Peyer's patch (tissue), 4 donors: ENCODE results near the gene GPC5. TPM values are rescaled to one million over a fixed set of nuclear protein-coding genes. Genes with fewer than 3 reads are reported as not detected.

ENCODE experiments used
- DNase-seq, 3 donors: peaks; one replicate each; pipeline ENCODE4 v3.0.0-alpha.2; 2017 to 2019
- H3K27ac ChIP-seq, 4 donors: fragments of 200-600 bp; sonication (generic); one replicate each; pipeline ENCODE4 v1.5.1; 2016 to 2019
- H3K27me3 ChIP-seq, 2 donors: fragments of 200-600 bp; sonication (generic); one replicate each; pipeline ENCODE4 v1.5.1; 2019
- H3K36me3 ChIP-seq, 3 donors: fragments of 200-600 bp; sonication (generic); one replicate each; pipeline ENCODE4 v1.5.1; 2016 to 2019
- H3K4me1 ChIP-seq, 4 donors: fragments of 200-600 bp; sonication (generic); one replicate each; pipeline ENCODE4 v1.5.1; 2016 to 2019
- H3K4me3 ChIP-seq, 4 donors: fragments of 200-600 bp; sonication (generic); 1 replicate in 3 of 4; 2 replicates in 1 of 4; pipeline ENCODE4 v1.5.1; 2016 to 2019; ENCODE audit warnings: mild to moderate bottlenecking in 1 of 4
- H3K9me3 ChIP-seq, 4 donors: fragments of 200-600 bp; sonication (generic); one replicate each; pipeline ENCODE4 v1.5.1; 2016 to 2019; ENCODE audit warnings: mild to moderate bottlenecking in 1 of 4
- POLR2A ChIP-seq, 2 donors: fragments of 450-650 bp; IDR thresholded peaks; one replicate each; pipeline ENCODE4 v1.5.1; 2017; ENCODE audit warnings: antibody characterized with exemption in 2 of 2, mild to moderate bottlenecking in 2 of 2, moderate library complexity in 2 of 2
- total RNA-seq, 4 donors: library from RNA; depleted of rRNA; stranded (reverse); fragments of >200 nt; gene quantifications; one replicate each; pipeline ENCODE4 v1.1.0, GENCODE V29; 2016
- TF ChIP-seq, protein P1 (sequence below), 6 experiments: fragments of 450-650 bp in 4 of 6; fragments of 200-600 bp in 2 of 6; sonication (generic) in 1 of 6; IDR thresholded peaks; one replicate each; pipeline ENCODE4 v1.5.1; 2017 to 2019; ENCODE audit warnings: antibody characterized with exemption in 6 of 6, mild to moderate bottlenecking in 3 of 6, moderate library complexity in 1 of 6

GPC5 gene
- total RNA-seq, 4 donors from 2014 or later: 4.1 TPM; not detected in 3

DNA sequence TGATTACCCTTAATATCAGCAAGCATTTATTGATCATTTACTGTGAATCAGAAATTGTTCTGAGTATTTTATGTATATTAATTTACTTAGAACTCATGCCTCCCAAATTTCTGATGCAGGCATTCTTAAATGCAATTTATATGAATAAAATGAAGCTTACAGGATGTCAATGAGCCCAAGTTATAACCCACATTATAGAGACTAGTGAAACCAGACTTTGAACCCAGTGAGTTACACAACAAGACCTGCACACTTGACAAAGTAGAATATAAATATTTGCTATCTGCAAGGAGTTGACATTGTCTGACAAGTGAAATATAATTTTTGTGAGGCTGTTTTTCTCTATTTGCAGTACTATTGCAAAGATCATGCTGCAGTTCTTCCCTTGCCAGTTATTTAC lies 656.0 kb downstream of the GPC5 start:
- H3K36me3 ChIP-seq: no peaks in the 10 kb centered on the region
- TF ChIP-seq, protein P1, sequence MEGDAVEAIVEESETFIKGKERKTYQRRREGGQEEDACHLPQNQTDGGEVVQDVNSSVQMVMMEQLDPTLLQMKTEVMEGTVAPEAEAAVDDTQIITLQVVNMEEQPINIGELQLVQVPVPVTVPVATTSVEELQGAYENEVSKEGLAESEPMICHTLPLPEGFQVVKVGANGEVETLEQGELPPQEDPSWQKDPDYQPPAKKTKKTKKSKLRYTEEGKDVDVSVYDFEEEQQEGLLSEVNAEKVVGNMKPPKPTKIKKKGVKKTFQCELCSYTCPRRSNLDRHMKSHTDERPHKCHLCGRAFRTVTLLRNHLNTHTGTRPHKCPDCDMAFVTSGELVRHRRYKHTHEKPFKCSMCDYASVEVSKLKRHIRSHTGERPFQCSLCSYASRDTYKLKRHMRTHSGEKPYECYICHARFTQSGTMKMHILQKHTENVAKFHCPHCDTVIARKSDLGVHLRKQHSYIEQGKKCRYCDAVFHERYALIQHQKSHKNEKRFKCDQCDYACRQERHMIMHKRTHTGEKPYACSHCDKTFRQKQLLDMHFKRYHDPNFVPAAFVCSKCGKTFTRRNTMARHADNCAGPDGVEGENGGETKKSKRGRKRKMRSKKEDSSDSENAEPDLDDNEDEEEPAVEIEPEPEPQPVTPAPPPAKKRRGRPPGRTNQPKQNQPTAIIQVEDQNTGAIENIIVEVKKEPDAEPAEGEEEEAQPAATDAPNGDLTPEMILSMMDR (IDR thresholded peaks at IDR 0.05): no peak
- TF ChIP-seq POLR2A (IDR thresholded peaks at IDR 0.05): no peak
- no peaks in the 10 kb centered on the region for H3K4me1 ChIP-seq
- H3K27ac ChIP-seq: no peak overlapping the region
- H3K4me3 ChIP-seq: no peak overlapping the region
- H3K27me3 ChIP-seq: no peaks in the 10 kb centered on the region
- no peak for DNase-seq
- H3K9me3 ChIP-seq: no peaks in the 10 kb centered on the region

DNA sequence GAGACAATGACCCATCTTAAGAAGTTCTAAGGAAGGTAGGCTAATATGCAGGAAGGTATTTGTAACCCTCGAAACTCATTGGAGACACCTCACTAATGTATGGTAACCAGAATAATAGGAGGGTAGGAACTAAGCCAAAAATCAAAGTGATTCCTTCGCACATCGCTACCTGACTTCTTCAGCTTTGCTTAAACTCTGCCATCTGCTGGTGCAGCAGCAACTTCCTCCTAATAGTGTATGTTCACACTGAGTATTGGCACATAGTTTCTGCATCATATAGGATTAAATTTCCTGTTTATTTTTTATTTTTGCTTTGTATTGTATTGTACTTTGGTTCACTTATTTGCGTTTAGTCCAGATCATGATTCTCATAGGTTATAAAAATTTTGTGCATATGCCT lies 676.2 kb downstream of the GPC5 start:
- Histone ChIP-seq H3K4me1 (no peaks in the 10 kb centered on the region), H3K9me3 (no peaks in the 10 kb centered on the region), H3K36me3 (no peaks in the 10 kb centered on the region), H3K27ac (no peak overlapping the region), H3K27me3 (no peaks in the 10 kb centered on the region), H3K4me3 (no peak overlapping the region)
- no peak for DNase-seq
- no peak for TF ChIP-seq POLR2A (IDR thresholded peaks at IDR 0.05)
- TF ChIP-seq, protein P1 (IDR thresholded peaks at IDR 0.05): no peak

DNA sequence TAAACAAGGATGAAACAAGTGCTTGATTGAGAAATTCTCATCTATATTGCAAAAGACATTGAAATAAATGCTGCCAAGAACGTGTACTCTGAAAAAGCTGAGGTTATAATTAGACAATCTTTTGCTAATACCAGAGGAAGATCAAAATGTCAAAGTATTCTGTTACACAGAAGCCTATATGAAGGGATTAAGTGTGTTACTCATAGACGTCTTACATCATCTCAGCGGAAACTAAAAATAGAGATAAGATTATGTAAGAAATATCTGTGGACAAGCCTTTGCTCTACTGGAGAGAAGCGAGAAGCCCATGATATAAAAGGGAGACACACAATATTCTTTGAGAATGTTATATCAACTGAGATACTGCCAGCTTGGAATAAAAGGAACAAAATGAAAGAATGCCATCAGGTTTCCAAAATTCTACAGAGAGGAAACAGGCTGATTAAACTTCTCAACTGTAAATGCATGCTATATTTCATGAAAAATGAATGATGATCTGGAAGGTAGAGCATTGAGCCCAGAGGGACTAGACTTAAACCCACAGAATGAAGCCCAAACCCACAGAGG lies 699.0 kb downstream of the GPC5 start:
- no peaks in the 10 kb centered on the region for H3K36me3 ChIP-seq
- no peaks in the 10 kb centered on the region for H3K4me1 ChIP-seq
- no peaks in the 10 kb centered on the region for H3K27me3 ChIP-seq
- no peak overlapping the region for H3K27ac ChIP-seq
- no peak for DNase-seq
- H3K4me3 ChIP-seq: no peak overlapping the region
- no peaks in the 10 kb centered on the region for H3K9me3 ChIP-seq
- TF ChIP-seq, protein P1 (IDR thresholded peaks at IDR 0.05): no peak
- TF ChIP-seq POLR2A (IDR thresholded peaks at IDR 0.05): no peak

DNA sequence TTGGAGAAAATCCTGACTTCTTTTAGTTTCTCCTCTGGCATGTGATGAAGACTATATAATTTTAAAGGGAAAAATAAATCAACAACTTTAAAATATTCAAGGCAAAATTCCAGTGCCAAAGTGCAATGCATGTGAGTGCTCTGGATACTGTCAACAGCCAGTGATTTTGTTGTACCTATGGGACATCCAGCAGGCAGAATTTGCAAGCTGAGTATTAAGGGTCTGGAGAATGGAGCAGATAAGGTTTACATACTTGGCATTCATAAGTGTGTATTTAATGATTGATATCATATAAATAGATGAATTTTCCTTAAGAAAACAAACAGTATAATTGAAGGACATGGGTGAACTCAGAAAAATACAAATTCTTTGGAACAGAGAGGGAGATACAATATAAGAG lies 703.4 kb downstream of the GPC5 start:
- H3K9me3 ChIP-seq: no peaks in the 10 kb centered on the region
- TF ChIP-seq, protein P1 (IDR thresholded peaks at IDR 0.05): no peak
- no peaks in the 10 kb centered on the region for H3K4me1 ChIP-seq
- H3K27me3 ChIP-seq: no peaks in the 10 kb centered on the region
- no peak overlapping the region for H3K27ac ChIP-seq
- no peak overlapping the region for H3K4me3 ChIP-seq
- no peaks in the 10 kb centered on the region for H3K36me3 ChIP-seq
- no peak for DNase-seq

DNA sequence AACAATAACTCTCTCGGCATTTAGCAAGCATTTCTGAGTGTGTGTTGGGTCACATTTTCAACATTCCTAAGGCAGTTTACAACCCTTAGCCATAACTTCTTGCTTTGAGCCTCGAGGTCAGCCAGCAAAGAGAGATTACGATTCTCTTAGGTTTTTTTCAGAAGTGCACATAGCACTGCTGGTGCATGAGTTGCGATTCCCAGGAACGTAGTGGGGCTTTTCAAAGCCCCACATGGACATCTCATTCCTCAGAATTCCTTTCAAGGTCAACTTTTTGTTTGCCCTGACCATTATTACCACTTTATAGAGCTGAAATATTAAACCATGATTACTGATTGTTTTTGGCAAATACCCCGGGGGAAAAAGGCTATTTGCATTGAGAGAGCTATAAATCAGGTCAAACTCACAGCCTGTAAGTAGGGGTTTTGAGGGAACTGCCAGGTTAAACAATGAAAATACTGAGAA lies 705.3 kb downstream of the GPC5 start:
- Histone ChIP-seq H3K9me3 (no peaks in the 10 kb centered on the region), H3K4me3 (no peak overlapping the region), H3K4me1 (no peaks in the 10 kb centered on the region), H3K27me3 (no peaks in the 10 kb centered on the region), H3K36me3 (no peaks in the 10 kb centered on the region), H3K27ac (no peak overlapping the region)
- no peak for DNase-seq
- TF ChIP-seq, protein P1 (IDR thresholded peaks at IDR 0.05): no peak
- TF ChIP-seq POLR2A (IDR thresholded peaks at IDR 0.05): no peak
